H1 (cell line): ENCODE measurements around the gene PDE4B. TPM values are rescaled to one million over a fixed set of nuclear protein-coding genes. Genes with fewer than 3 reads are reported as not detected.

Source experiments
- CTCF ChIA-PET: fragments of 300-600 bp; sonication (Branson Sonifier 250); formaldehyde crosslinking; loops from one replicate; lab custom pipeline; 2021; ENCODE audit not compliant: partially characterized antibody; lab: Charles Lee
- POLR2A ChIA-PET: fragments of 300-600 bp; sonication (Branson Sonifier 250); formaldehyde crosslinking; loops from one replicate; lab custom pipeline; 2021; ENCODE audit warnings: inconsistent platforms; ENCODE audit not compliant: partially characterized antibody; lab: Charles Lee
- DNase-seq, 2 experiments: peaks; one replicate each; pipeline versions ENCODE4 v3.0.0 to v3.0.0-alpha.2; 2010 to 2022; ENCODE audit warnings: low spot score in 2 of 2, low read depth in 1 of 2, mixed read lengths in 1 of 2
- FAIRE-seq: peaks from 2 replicates; lab custom pipeline; 2011; peaks lifted over from hg19 to GRCh38; lab: Jason Lieb, UNC
- H2AFZ ChIP-seq: 2 replicates; pipeline ENCODE4 v1.8.1; 2012; ENCODE audit warnings: low read length, inconsistent platforms
- H2AK5ac ChIP-seq: 2 replicates; pipeline ENCODE4 v1.6.1; 2013; ENCODE audit warnings: low read depth, low read length
- H2BK120ac ChIP-seq: replicated peaks from 2 replicates; pipeline ENCODE3; 2013; ENCODE audit warnings: low read depth, low read length, inconsistent platforms
- H2BK12ac ChIP-seq: 2 replicates; pipeline ENCODE4 v1.6.1; 2013; ENCODE audit warnings: low read depth, low read length
- H2BK15ac ChIP-seq: 2 replicates; pipeline ENCODE4 v1.6.1; 2013; ENCODE audit warnings: low read length
- H2BK20ac ChIP-seq: 2 replicates; pipeline ENCODE4 v1.6.1; 2013; ENCODE audit warnings: low read length
- H2BK5ac ChIP-seq: 2 replicates; pipeline ENCODE4 v1.6.1; 2013; ENCODE audit warnings: low read depth, low read length
- H3K14ac ChIP-seq: 2 replicates; pipeline ENCODE4 v1.6.1; 2013; ENCODE audit warnings: inconsistent platforms; ENCODE audit not compliant: insufficient read length
- H3K18ac ChIP-seq: 2 replicates; pipeline ENCODE4 v1.6.1; 2013; ENCODE audit warnings: low read length; ENCODE audit errors: extremely low read depth
- H3K23ac ChIP-seq: 2 replicates; pipeline ENCODE4 v1.6.1; 2013; ENCODE audit warnings: inconsistent platforms; ENCODE audit not compliant: insufficient read length
- H3K23me2 ChIP-seq: 2 replicates; pipeline ENCODE4 v1.6.1; 2013; ENCODE audit warnings: low read depth, low read length
- H3K27ac ChIP-seq: 2 replicates; pipeline ENCODE4 v1.6.1; 2011; ENCODE audit warnings: low read depth, low read length, inconsistent platforms
- H3K27me3 ChIP-seq, 4 experiments: replicated peaks in 1 of 4; 1 replicate in 1 of 4; 2 replicates in 3 of 4; pipeline versions ENCODE4 v1.6.1 to v1.8.1; 2011 to 2013; ENCODE audit warnings: low read length in 3 of 4, mild to moderate bottlenecking in 3 of 4, inconsistent platforms in 2 of 4, mixed read lengths in 2 of 4, moderate library complexity in 1 of 4; ENCODE audit not compliant: control insufficient read depth in 3 of 4, insufficient read depth in 3 of 4; ENCODE audit errors: extremely low read depth in 1 of 4
- H3K36me3 ChIP-seq, 4 experiments: 2 replicates each; pipeline versions ENCODE4 v1.6.1 to v1.8.1; 2011 to 2013; ENCODE audit warnings: mild to moderate bottlenecking in 4 of 4, low read length in 3 of 4, moderate library complexity in 2 of 4, control low read depth in 1 of 4, inconsistent platforms in 1 of 4; ENCODE audit not compliant: insufficient read depth in 4 of 4, control insufficient read depth in 2 of 4
- H3K4ac ChIP-seq: replicated peaks from 2 replicates; pipeline ENCODE3; 2013; ENCODE audit warnings: low read length, low read depth, mixed read lengths, inconsistent platforms; ENCODE audit not compliant: insufficient read length
- H3K4me1 ChIP-seq, 4 experiments: replicated peaks in 1 of 4; 1 replicate in 1 of 4; 2 replicates in 3 of 4; pipeline versions ENCODE4 v1.6.1 to v1.8.1; 2011 to 2013; ENCODE audit warnings: low read length in 3 of 4, inconsistent platforms in 2 of 4, mixed read lengths in 1 of 4; ENCODE audit not compliant: insufficient read depth in 4 of 4, control insufficient read depth in 3 of 4
- H3K4me2 ChIP-seq, 2 experiments: 2 replicates each; pipeline versions ENCODE4 v1.6.1 to v1.8.1; 2011 to 2013; ENCODE audit warnings: low read depth in 2 of 2, low read length in 2 of 2, control low read depth in 1 of 2, inconsistent platforms in 1 of 2, mild to moderate bottlenecking in 1 of 2; ENCODE audit not compliant: insufficient read depth in 1 of 2
- H3K4me3 ChIP-seq, 4 experiments: fragments of 200-600, 300-600 bp in 1 of 4; sonication (generic), shearing (Covaris generic), sonication (Bioruptor Twin) in 1 of 4; 2 replicates each; pipeline versions ENCODE4 v1.5.1 to v1.8.1; 2011 to 2016; ENCODE audit warnings: low read length in 4 of 4, low read depth in 3 of 4, control low read depth in 2 of 4, inconsistent platforms in 2 of 4, mild to moderate bottlenecking in 2 of 4, mixed read lengths in 1 of 4, moderate library complexity in 1 of 4; ENCODE audit not compliant: insufficient read depth in 2 of 4; ENCODE audit errors: extremely low read depth in 1 of 4
- H3K56ac ChIP-seq: replicated peaks from 2 replicates; pipeline ENCODE3; 2013; ENCODE audit warnings: low read depth, mild to moderate bottlenecking, mixed read lengths, low read length, inconsistent platforms; ENCODE audit not compliant: insufficient read length
- H3K79me1 ChIP-seq: 2 replicates; pipeline ENCODE4 v1.6.1; 2013; ENCODE audit warnings: low read depth, low read length, control low read depth
- H3K79me2 ChIP-seq, 2 experiments: 2 replicates each; pipeline versions ENCODE4 v1.6.1 to v1.8.1; 2012 to 2013; ENCODE audit warnings: low read length in 2 of 2, mild to moderate bottlenecking in 2 of 2, inconsistent platforms in 1 of 2; ENCODE audit not compliant: insufficient read depth in 2 of 2, control insufficient read depth in 1 of 2
- H3K9ac ChIP-seq, 4 experiments: replicated peaks in 1 of 4; 1 replicate in 1 of 4; 2 replicates in 3 of 4; pipeline versions ENCODE4 v1.6.1 to v1.8.1; 2011 to 2013; ENCODE audit warnings: low read depth in 3 of 4, low read length in 3 of 4, control low read depth in 2 of 4, mild to moderate bottlenecking in 2 of 4, moderate library complexity in 2 of 4, inconsistent platforms in 1 of 4; ENCODE audit errors: extremely low read depth in 1 of 4
- H3K9me3 ChIP-seq, 2 experiments: 2 replicates each; pipeline versions ENCODE4 v1.6.1 to v1.8.1; 2012 to 2013; ENCODE audit warnings: mild to moderate bottlenecking in 2 of 2, moderate library complexity in 2 of 2, control low read depth in 1 of 2, inconsistent platforms in 1 of 2, low read depth in 1 of 2, low read length in 1 of 2, mixed read lengths in 1 of 2; ENCODE audit not compliant: insufficient read depth in 2 of 2
- H4K20me1 ChIP-seq, 2 experiments: replicated peaks in 1 of 2; 2 replicates each; pipeline versions ENCODE3 to v1.8.1; 2011 to 2013; ENCODE audit warnings: inconsistent platforms in 2 of 2, low read length in 2 of 2, mild to moderate bottlenecking in 1 of 2; ENCODE audit not compliant: insufficient read depth in 2 of 2, control insufficient read depth in 1 of 2
- H4K5ac ChIP-seq: 2 replicates; pipeline ENCODE4 v1.6.1; 2013; ENCODE audit warnings: low read length, low read depth, mixed read lengths, inconsistent platforms; ENCODE audit not compliant: insufficient read length
- H4K8ac ChIP-seq: 2 replicates; pipeline ENCODE4 v1.8.0; 2013; ENCODE audit warnings: mild to moderate bottlenecking, moderate library complexity, low read length, inconsistent platforms; ENCODE audit not compliant: insufficient read depth; ENCODE audit errors: extremely low read depth
- H4K91ac ChIP-seq: replicated peaks from 2 replicates; pipeline ENCODE3; 2013; ENCODE audit warnings: low read length, mixed read lengths, inconsistent platforms; ENCODE audit not compliant: insufficient read length
- ATF2 ChIP-seq: IDR thresholded peaks from 2 replicates; pipeline ENCODE4 v1.6.1; 2012; ENCODE audit warnings: low read length, inconsistent platforms
- BRCA1 ChIP-seq: IDR thresholded peaks from 2 replicates; pipeline ENCODE4 v1.6.1; 2012; ENCODE audit warnings: low read depth, low read length, improper control_type of control experiment
- CREB1 ChIP-seq: IDR thresholded peaks from 2 replicates; pipeline ENCODE4 v1.6.1; 2012; ENCODE audit warnings: inconsistent platforms
- FOSL1 ChIP-seq: IDR thresholded peaks from 2 replicates; pipeline ENCODE4 v1.6.1; 2011; ENCODE audit warnings: mild to moderate bottlenecking, low read depth, low read length, moderate library complexity; ENCODE audit not compliant: insufficient read depth
- KDM1A ChIP-seq: fragments of 200-600, 300-600 bp; sonication (generic); IDR thresholded peaks from 2 replicates; pipeline ENCODE4 v1.7.1; 2016; ENCODE audit warnings: mild to moderate bottlenecking, low read length, borderline replicate concordance
- KDM5A ChIP-seq: fragments of 200-600 bp; IDR thresholded peaks from 2 replicates; pipeline ENCODE4 v1.7.1; 2012; ENCODE audit warnings: mild to moderate bottlenecking, low read length, inconsistent platforms, mixed read lengths
- NRF1 ChIP-seq: IDR thresholded peaks from 2 replicates; pipeline ENCODE4 v1.6.1; 2011; ENCODE audit warnings: mild to moderate bottlenecking, low read depth, low read length, improper control_type of control experiment
- RNF2 ChIP-seq: fragments of 200-900, 300-1000 bp; sonication (generic); IDR thresholded peaks from 2 replicates; pipeline ENCODE4 v1.7.1; 2016; ENCODE audit warnings: borderline replicate concordance, low read depth, mild to moderate bottlenecking, antibody characterized with exemption, low read length; ENCODE audit not compliant: poor library complexity, severe bottlenecking; ENCODE audit errors: missing control alignments
- SIX5 ChIP-seq: IDR thresholded peaks from 2 replicates; pipeline ENCODE4 v1.6.1; 2011; ENCODE audit warnings: mild to moderate bottlenecking, low read depth, low read length
- SP1 ChIP-seq: IDR thresholded peaks from 2 replicates; pipeline ENCODE4 v1.6.1; 2011; ENCODE audit warnings: low read depth, low read length
- SRF ChIP-seq: IDR thresholded peaks from 2 replicates; pipeline ENCODE4 v1.6.1; 2011; ENCODE audit warnings: mild to moderate bottlenecking, low read depth, low read length, moderate library complexity
- SUZ12 ChIP-seq: fragments of 200-600 bp; sonication (generic); IDR thresholded peaks from 2 replicates; pipeline ENCODE4 v1.6.1; 2012; ENCODE audit warnings: mild to moderate bottlenecking, inconsistent platforms, low read length, moderate library complexity, mixed read lengths
- WGBS, 2 experiments: shearing (Covaris generic) in 1 of 2; methylation state at CpG; one replicate each; pipeline versions ENCODE4 v1.1.6 to v1.1.7; 2013 to 2015; ENCODE audit warnings: low lambda C conversion rate in 2 of 2, mixed read lengths in 2 of 2, inconsistent platforms in 1 of 2, low coverage in 1 of 2, missing lambda C conversion rate in 1 of 2; ENCODE audit not compliant: insufficient replicate concordance in 2 of 2, insufficient coverage in 1 of 2, insufficient read length in 1 of 2; ENCODE audit errors: extremely low coverage in 1 of 2, missing lambda C conversion rate in 1 of 2; 5-methylcytosine and 5-hydroxymethylcytosine counted together
- polyA plus RNA-seq, 7 experiments: library from polyadenylated mRNA; depleted of rRNA in 3 of 7; stranded (reverse) in 5 of 7; unstranded in 2 of 7; fragments of >200 nt in 5 of 7; fragments of 200-250 nt in 2 of 7; gene quantifications; 1 replicate in 5 of 7; 2 replicates in 1 of 7; 4 replicates in 1 of 7; pipeline versions ENCODE4 v1.2.1 to v1.2.3, GENCODE V29; 2011 to 2013; ENCODE audit warnings: missing spikeins in 2 of 7, mixed read lengths in 2 of 7
- total RNA-seq: library from RNA; stranded (reverse); fragmentation: NEBNext Ultra II Directional; extraction: Animal tissue kit (Norgen Biotek cat#: 25700); gene quantifications from 2 replicates; pipeline ENCODE4 v1.2.1, GENCODE V29; 2021
- TF ChIP-seq, protein P1 (sequence below): IDR thresholded peaks from 2 replicates; pipeline ENCODE4 v1.6.1; 2011; ENCODE audit warnings: low read depth, mild to moderate bottlenecking, low read length; ENCODE audit not compliant: insufficient read depth

PDE4B gene
- total and polyA plus RNA-seq, 2 of the 8 experiments (the other 6 are each of a cell fraction or from before 2014, with no cell fraction given) = 5.0 to 15.1 TPM

- no peaks in the 10 kb centered on the region for H3K23me2 ChIP-seq
- H3K9ac ChIP-seq = no peak overlapping the region
- ChIA-PET CTCF (no interaction called here), POLR2A (no interaction called here)
- H3K9me3 ChIP-seq = no peaks in the 10 kb centered on the region
- DNase-seq (no peak), FAIRE-seq (no peak)
- H3K18ac ChIP-seq = no peak overlapping the region
- H3K14ac ChIP-seq = no peak overlapping the region
- no peaks in the 10 kb centered on the region for H3K4me1 ChIP-seq
- H3K23ac ChIP-seq = no peak overlapping the region
- no peak overlapping the region for H4K5ac ChIP-seq
- H3K56ac ChIP-seq = no peak overlapping the region
- no peak overlapping the region for H3K4me3 ChIP-seq
- no peak overlapping the region for H2BK12ac ChIP-seq
- H4K20me1 ChIP-seq = no peaks in the 10 kb centered on the region
- no peak overlapping the region for H2BK120ac ChIP-seq
- H3K36me3 ChIP-seq = no peaks in the 10 kb centered on the region
- H2AFZ ChIP-seq = no peak overlapping the region
- H2BK5ac ChIP-seq = no peak overlapping the region
- no peak overlapping the region for H4K8ac ChIP-seq
- no peak overlapping the region for H3K27ac ChIP-seq
- H2AK5ac ChIP-seq = no peak overlapping the region
- no peak overlapping the region for H2BK20ac ChIP-seq
- peaks cover 0 to 2% (median 0%) of the 10 kb centered on the region in 4 experiments; a peak in 1 of 7 replicates for H3K27me3 ChIP-seq
- no peak overlapping the region for H2BK15ac ChIP-seq
- H3K4me2 ChIP-seq = no peak overlapping the region
- no peaks in the 10 kb centered on the region for H3K79me1 ChIP-seq
- H4K91ac ChIP-seq = no peak overlapping the region
- H3K79me2 ChIP-seq = no peaks in the 10 kb centered on the region
- no peak overlapping the region for H3K4ac ChIP-seq
- WGBS, 2 experiments = 78% methylated on average over 1 of the region's 1 CpG; no CpG with 5 or more reads in 1 of the 2 experiments
- no peak for TF ChIP-seq RNF2
- no peak for TF ChIP-seq ATF2
- TF ChIP-seq SUZ12 = no peak
- TF ChIP-seq, protein P1, sequence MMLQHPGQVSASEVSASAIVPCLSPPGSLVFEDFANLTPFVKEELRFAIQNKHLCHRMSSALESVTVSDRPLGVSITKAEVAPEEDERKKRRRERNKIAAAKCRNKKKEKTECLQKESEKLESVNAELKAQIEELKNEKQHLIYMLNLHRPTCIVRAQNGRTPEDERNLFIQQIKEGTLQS = no peak
- no peak for TF ChIP-seq SIX5
- TF ChIP-seq FOSL1 = no peak
- no peak for TF ChIP-seq KDM1A
- TF ChIP-seq SRF = no peak
- no peak for TF ChIP-seq CREB1
- no peak for TF ChIP-seq KDM5A
- TF ChIP-seq NRF1 = no peak
- TF ChIP-seq BRCA1 = no peak
- no peak for TF ChIP-seq SP1
Measured at GRCh38 chr1:66298464-66298863, 505.8 kb downstream of the PDE4B start.
